ENCODE results near the gene GALT. TPM values are rescaled to one million over a fixed set of nuclear protein-coding genes. Genes with fewer than 3 reads are reported as not detected.

Gene GALT
- 100 to 1,000 TPM in 1 of 2 donors, 10 to 100 TPM in 1; 58.6 to 161 TPM for total RNA-seq
- polyA plus RNA-seq = 100 to 1,000 TPM in 1 of 2 donors, 10 to 100 TPM in 1; 69.3 to 196 TPM

GRCh38 chr9:34646211-34647083 lies at the start of gene GALT:
Gene GALT, plus strand, starts transcription at chr9:34646675. Its CDS starts 30 bp downstream, at chr9:34646705.
- peak; percentile 100 for DNase-seq (ENCODE audit: low spot score)
- no peaks in the 10 kb centered on the region for H3K9me3 ChIP-seq (ENCODE audit: control insufficient read depth in 4 of 4, low read length in 3 of 4)
- peaks cover 0 to 15% (median 10%) of the 10 kb centered on the region in 4 donors for H3K36me3 ChIP-seq (ENCODE audit: control insufficient read depth in 4 of 4, insufficient read depth in 3 of 4, low read depth in 1 of 4, low read length in 3 of 4)
- H3K27ac ChIP-seq (ENCODE audit: low read depth in 1 of 2, low read length in 2 of 2) = peak within 1 kb of the TSS; percentile 86 to 94
- H3K27me3 ChIP-seq (ENCODE audit: control insufficient read depth in 4 of 4, insufficient read depth in 4 of 4, low read length in 3 of 4) = no peaks in the 10 kb centered on the region
- H3K9ac ChIP-seq (ENCODE audit: low read depth in 1 of 2, low read length in 2 of 2) = peak within 1 kb of the TSS; percentile 82 to 93
- H3K4me1 ChIP-seq (ENCODE audit: control insufficient read depth in 4 of 4, insufficient read depth in 4 of 4, low read length in 3 of 4) = peaks cover 15 to 78% (median 70%) of the 10 kb centered on the region in 4 donors
- peak within 1 kb of the TSS; percentile 61 to 88 (median 78) for H3K4me3 ChIP-seq (ENCODE audit: low read depth in 1 of 3, low read length in 3 of 3)
- TF ChIP-seq, protein P1, sequence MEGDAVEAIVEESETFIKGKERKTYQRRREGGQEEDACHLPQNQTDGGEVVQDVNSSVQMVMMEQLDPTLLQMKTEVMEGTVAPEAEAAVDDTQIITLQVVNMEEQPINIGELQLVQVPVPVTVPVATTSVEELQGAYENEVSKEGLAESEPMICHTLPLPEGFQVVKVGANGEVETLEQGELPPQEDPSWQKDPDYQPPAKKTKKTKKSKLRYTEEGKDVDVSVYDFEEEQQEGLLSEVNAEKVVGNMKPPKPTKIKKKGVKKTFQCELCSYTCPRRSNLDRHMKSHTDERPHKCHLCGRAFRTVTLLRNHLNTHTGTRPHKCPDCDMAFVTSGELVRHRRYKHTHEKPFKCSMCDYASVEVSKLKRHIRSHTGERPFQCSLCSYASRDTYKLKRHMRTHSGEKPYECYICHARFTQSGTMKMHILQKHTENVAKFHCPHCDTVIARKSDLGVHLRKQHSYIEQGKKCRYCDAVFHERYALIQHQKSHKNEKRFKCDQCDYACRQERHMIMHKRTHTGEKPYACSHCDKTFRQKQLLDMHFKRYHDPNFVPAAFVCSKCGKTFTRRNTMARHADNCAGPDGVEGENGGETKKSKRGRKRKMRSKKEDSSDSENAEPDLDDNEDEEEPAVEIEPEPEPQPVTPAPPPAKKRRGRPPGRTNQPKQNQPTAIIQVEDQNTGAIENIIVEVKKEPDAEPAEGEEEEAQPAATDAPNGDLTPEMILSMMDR (IDR thresholded peaks at IDR 0.05; ENCODE audit: low read depth, low read length, missing input control) = no peak
- TF ChIP-seq NR2F2 (IDR thresholded peaks at IDR 0.05) (peak; percentile 52), FOXA1 (IDR thresholded peaks at IDR 0.05) (peak; percentile 79), HNF4A (conservative IDR thresholded peaks at IDR 0.05) (peak; percentile 67 to 90), FOXA2 (IDR thresholded peaks at IDR 0.05) (peak; percentile 87), JUND (IDR thresholded peaks at IDR 0.05) (peak in 1 of 2 donors; percentile 77), GABPA (IDR thresholded peaks at IDR 0.05 in 1 of 2, conservative IDR thresholded peaks at IDR 0.05 in 1 of 2) (peak in 1 of 2 donors; percentile 57), YY1 (IDR thresholded peaks at IDR 0.05) (peak; percentile 68), ATF3 (IDR thresholded peaks at IDR 0.05) (no peak), RXRA (IDR thresholded peaks at IDR 0.05) (peak; percentile 91 to 95), REST (IDR thresholded peaks at IDR 0.05) (peak; percentile 64), HNF4G (IDR thresholded peaks at IDR 0.05) (no peak), RAD21 (IDR thresholded peaks at IDR 0.05) (peak; percentile 3 to 43), SP1 (IDR thresholded peaks at IDR 0.05) (peak; percentile 78), MAX (IDR thresholded peaks at IDR 0.05) (peak; percentile 93), TAF1 (conservative IDR thresholded peaks at IDR 0.05) (peak; percentile 63), EGR1 (IDR thresholded peaks at IDR 0.05; ENCODE audit: low read depth in 2 of 2) (peak; percentile 56 to 64)
- TF ChIP-seq, protein P2, sequence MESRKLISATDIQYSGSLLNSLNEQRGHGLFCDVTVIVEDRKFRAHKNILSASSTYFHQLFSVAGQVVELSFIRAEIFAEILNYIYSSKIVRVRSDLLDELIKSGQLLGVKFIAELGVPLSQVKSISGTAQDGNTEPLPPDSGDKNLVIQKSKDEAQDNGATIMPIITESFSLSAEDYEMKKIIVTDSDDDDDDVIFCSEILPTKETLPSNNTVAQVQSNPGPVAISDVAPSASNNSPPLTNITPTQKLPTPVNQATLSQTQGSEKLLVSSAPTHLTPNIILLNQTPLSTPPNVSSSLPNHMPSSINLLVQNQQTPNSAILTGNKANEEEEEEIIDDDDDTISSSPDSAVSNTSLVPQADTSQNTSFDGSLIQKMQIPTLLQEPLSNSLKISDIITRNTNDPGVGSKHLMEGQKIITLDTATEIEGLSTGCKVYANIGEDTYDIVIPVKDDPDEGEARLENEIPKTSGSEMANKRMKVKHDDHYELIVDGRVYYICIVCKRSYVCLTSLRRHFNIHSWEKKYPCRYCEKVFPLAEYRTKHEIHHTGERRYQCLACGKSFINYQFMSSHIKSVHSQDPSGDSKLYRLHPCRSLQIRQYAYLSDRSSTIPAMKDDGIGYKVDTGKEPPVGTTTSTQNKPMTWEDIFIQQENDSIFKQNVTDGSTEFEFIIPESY (IDR thresholded peaks at IDR 0.05) = no peak
- WGBS = 2% methylated on average over 43 of the region's 43 CpGs

Measured in liver (tissue), 9 donors.